Epithelial cell of esophagus (primary cell): ENCODE results near the gene INVS.
"Not testable (repeated sequence)": the region's sequence is repeated elsewhere in the genome, so short reads cannot be mapped to it uniquely, and the experiment has no call there.

Source experiments
- DNase-seq: peaks from one replicate; pipeline ENCODE4 v3.0.0; 2010; ENCODE audit warnings: low read depth
- H3K4me3 ChIP-seq: 2 replicates; pipeline ENCODE4 v1.5.1; 2011; ENCODE audit warnings: mild to moderate bottlenecking, low read length, control low read depth
- TF ChIP-seq, protein P1 (sequence below): IDR thresholded peaks from 2 replicates; pipeline ENCODE4 v1.5.1; 2011; ENCODE audit warnings: low read depth, mild to moderate bottlenecking, low read length, control low read depth, inconsistent platforms; ENCODE audit not compliant: insufficient read depth; ENCODE audit errors: missing control alignments

INVS gene

DNA sequence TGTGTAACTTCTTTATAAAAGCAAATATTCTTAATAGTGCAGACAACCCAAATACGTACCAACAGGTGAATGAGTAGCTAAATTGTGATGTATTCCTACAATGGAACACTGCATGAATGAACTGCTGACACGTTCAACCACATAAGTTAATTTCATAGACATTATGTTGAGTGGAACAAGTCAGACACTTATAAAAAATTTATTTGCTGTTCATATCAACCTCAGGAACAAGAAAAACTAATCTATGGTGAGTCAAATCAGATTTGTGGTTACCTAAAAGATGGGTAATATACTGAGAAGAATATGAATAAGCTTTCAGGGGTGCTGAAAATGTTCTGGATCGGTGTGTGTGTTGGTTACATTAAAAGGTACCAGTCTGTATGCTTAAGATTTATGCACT is 35.7 kb downstream of the INVS start:
- TF ChIP-seq, protein P1, sequence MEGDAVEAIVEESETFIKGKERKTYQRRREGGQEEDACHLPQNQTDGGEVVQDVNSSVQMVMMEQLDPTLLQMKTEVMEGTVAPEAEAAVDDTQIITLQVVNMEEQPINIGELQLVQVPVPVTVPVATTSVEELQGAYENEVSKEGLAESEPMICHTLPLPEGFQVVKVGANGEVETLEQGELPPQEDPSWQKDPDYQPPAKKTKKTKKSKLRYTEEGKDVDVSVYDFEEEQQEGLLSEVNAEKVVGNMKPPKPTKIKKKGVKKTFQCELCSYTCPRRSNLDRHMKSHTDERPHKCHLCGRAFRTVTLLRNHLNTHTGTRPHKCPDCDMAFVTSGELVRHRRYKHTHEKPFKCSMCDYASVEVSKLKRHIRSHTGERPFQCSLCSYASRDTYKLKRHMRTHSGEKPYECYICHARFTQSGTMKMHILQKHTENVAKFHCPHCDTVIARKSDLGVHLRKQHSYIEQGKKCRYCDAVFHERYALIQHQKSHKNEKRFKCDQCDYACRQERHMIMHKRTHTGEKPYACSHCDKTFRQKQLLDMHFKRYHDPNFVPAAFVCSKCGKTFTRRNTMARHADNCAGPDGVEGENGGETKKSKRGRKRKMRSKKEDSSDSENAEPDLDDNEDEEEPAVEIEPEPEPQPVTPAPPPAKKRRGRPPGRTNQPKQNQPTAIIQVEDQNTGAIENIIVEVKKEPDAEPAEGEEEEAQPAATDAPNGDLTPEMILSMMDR = no peak
- DNase-seq = no peak
- H3K4me3 ChIP-seq = no peak overlapping the region

GRCh38 chr9:100136799-100137198 is 37.8 kb downstream of the INVS start:
- TF ChIP-seq, protein P1 = peak; percentile 15
- H3K4me3 ChIP-seq = not testable (repeated sequence)
- DNase-seq = peak; percentile 4

DNA sequence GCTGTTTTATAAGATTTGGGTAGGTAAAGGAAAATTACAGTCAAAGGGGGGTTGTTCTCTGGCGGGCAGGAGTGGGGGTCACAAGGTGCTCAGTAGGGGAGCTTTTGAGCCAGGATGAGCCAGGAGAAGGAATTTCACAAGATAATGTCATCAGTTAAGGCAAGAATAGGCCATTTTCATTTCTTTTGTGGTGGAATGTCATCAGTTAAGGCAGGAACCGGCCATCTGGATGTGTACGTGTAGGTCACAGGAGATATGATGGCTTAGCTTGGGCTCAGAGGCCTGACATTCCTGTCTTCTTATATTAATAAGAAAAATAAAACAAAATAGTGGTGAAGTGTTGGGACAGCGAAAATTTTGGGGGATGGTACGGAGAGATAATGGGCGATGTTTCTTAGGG is 41.3 kb downstream of the INVS start:
- DNase-seq = not testable (repeated sequence)

DNA sequence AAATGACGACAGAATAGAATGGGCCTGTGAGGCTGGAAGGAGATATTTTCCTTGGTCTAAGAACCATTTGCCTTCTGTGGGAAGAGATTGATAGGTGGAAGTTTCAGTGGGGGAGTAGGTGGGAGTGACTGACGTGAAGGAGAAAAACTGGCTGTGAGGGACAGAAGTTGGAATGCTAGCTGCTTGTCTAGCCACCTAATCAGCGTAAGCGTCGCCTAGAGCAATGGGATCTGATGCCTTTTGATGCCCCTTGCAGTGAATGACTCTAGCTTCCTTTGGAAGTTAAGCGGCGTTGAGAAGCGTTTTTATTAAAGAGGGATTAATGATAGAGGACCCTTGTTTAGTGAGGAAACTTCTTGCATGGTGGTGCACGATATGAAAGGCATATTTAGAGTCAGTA is 42.8 kb downstream of the INVS start:
- not testable (repeated sequence) for DNase-seq

More for the DNA sequence above, 41.3 kb downstream of the INVS start:
- not testable (repeated sequence) for H3K4me3 ChIP-seq

DNA sequence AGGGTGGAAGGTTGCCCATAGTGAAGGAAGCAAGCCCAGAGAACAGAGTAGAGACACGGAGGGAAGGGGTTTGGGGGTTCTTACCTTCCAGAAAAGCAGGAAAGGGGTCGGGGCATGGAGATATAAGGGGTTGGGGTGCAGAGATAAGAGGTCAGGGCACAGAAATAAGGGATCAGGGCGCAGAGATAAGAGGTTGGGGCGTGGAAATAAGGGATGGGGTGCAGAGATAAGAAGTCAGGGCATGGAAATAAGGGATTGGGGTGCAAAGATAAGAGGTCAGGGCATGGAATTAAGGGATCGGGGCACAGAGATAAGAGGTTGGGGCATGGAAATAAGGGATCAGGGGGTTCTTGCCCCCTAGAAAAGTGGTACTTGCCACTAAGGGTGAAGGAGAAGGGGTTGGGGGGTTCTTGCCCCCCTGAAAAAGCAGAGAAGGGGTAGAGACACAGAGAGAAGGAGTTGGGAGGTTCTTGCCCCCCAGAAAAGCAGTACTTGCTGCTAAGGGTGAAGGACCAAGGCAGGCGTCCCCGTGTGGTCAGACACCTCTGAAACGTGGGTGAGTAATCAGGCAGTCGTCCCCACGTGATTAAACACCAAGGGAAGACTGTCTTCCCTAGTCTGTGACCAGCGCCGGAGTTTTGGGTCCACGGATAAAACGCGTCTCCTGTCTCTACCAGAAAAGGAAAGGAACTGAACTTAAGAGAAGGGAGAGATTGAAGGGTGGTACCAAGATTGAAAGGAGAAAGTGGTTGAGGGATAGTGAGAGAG is 46.3 kb downstream of the INVS start:
- not testable (repeated sequence) for DNase-seq, H3K4me3 ChIP-seq

More for the DNA sequence above, 42.8 kb downstream of the INVS start:
- H3K4me3 ChIP-seq = not testable (repeated sequence)

DNA sequence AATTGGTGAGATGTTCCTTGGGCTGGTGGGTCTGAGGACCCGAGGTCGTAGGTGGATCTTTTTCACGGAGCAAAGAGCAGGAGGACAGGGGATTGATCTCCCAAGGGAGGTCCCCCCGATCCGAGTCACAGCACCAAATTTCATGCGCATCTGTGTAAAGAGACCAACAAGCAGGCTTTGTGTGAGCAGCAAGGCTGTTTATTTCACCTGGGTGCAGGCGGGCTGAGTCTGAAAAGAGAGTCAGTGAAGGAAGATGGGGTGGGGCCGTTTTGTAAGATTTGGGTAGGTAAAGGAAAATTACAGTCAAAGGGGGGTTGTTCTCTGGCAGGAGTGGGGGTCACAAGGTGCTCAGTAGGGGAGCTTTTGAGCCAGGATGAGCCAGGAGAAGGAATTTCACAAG is 46.9 kb downstream of the INVS start:
- DNase-seq, H3K4me3 ChIP-seq: not testable (repeated sequence)

- TF ChIP-seq, protein P1 = no peak
- no peak for DNase-seq
- no peak overlapping the region for H3K4me3 ChIP-seq
Observed at GRCh38 chr9:100150214-100150613, 51.2 kb downstream of the INVS start.

DNA sequence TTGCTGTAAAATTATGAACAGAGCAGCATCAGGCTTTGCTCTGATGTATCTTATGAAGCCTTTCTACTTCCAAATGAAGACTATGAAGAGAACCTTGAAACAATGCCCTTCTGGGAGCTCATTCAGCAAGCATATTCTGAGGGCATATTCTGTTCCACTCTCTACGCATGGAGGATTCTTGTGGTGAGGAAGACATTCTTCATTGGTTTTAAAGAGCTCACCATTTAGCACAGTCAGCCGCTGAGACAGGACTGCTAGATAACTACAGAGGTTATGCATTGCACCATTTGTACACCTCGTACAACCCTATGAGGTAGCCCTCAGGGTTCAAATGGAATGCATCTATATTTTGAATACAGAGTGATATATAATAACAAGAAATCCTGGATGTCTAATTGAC is 61.0 kb downstream of the INVS start:
- no peak for DNase-seq
- TF ChIP-seq, protein P1 = no peak
- no peak overlapping the region for H3K4me3 ChIP-seq

DNA sequence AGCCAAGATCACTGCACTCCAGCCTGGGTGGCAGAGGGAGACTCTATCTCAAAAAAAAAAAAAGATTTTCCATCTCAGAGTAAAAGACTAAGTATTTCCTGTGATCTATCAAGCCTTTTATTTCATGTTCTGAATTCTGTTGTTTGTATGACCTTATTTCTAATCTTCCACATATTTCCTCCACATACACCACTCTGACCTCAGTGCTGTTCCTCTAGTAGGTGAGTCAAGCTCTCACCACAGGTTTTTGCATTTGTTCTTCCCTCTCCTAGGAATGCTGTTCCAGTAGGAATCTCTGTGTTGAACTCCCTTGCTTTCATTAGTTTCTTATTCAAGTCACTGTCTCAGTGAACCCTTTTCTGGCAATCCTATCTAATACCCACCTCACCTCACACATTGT is 68.1 kb downstream of the INVS start:
- DNase-seq = peak; percentile 21
- no peak overlapping the region for H3K4me3 ChIP-seq
- TF ChIP-seq, protein P1 = no peak
